Head of caudate nucleus (tissue), 42 donors: ENCODE measurements around the gene IDI1.

Experiments used
- DNase-seq, 42 donors: peaks; one replicate each; pipeline versions ENCODE4 v3.0.0 to v3.0.0-alpha.2; 2020 to 2021; ENCODE audit warnings: mixed read lengths in 7 of 42
- intact Hi-C: fragments of 100-400 bp; cut with DNase I; formaldehyde crosslinking; loops from one replicate; pipeline ENCODE4 v1.15.0; 2022

The IDI1 gene

GRCh38 chr10:1007583-1007982 is 41.3 kb downstream of the IDI1 start:
- no peak for DNase-seq
- intact Hi-C loops: no loop called here

GRCh38 chr10:1006573-1006972 is 42.3 kb downstream of the IDI1 start:
- no peak for DNase-seq
- intact Hi-C loops: no loop called here

GRCh38 chr10:1003884-1004670 is 44.8 kb downstream of the IDI1 start:
- intact Hi-C loops: no loop called here
- no peak for DNase-seq

- intact Hi-C loops: no loop called here
These were observed 46.4 kb downstream of the IDI1 start for GRCh38 chr10:1002425-1003006.

GRCh38 chr10:997266-998022 is 51.5 kb downstream of the IDI1 start:
- DNase-seq: peak in 1 of 42 donors; percentile 24
- intact Hi-C loops: no loop called here

More at GRCh38 chr10:1002425-1003006, 46.4 kb downstream of the IDI1 start:
- DNase-seq: no peak

GRCh38 chr10:996031-996430 is 52.9 kb downstream of the IDI1 start:
- no peak for DNase-seq
- intact Hi-C loops: no loop called here

GRCh38 chr10:995559-995926 is 53.4 kb downstream of the IDI1 start:
- DNase-seq: no peak
- intact Hi-C loops: no loop called here

- intact Hi-C loops: no loop called here
- peak in 1 of 42 donors; percentile 9 for DNase-seq
These were observed 53.9 kb downstream of the IDI1 start for GRCh38 chr10:994836-995558.

- intact Hi-C loops: no loop called here
- DNase-seq: peak in 1 of 42 donors; percentile 13
These were observed 56.0 kb downstream of the IDI1 start for GRCh38 chr10:992871-993270.

- DNase-seq: no peak
- intact Hi-C loops: no loop called here
These were observed 56.5 kb downstream of the IDI1 start for GRCh38 chr10:992467-992866.

- no peak for DNase-seq
- intact Hi-C loops: no loop called here
These were observed 58.1 kb downstream of the IDI1 start for GRCh38 chr10:990808-991207.
